GM12875 (cell line): ENCODE data around the gene TENM3.

ENCODE experiments used
- H3K4me3 ChIP-seq: one replicate; pipeline ENCODE4 v1.5.1; 2011; ENCODE audit warnings: low read depth, low read length, control low read depth
- TF ChIP-seq, protein P1 (sequence below): IDR thresholded peaks from 2 replicates; pipeline ENCODE4 v1.5.1; 2011; ENCODE audit warnings: low read depth, mild to moderate bottlenecking, control low read depth, inconsistent platforms, low read length, moderate library complexity, borderline replicate concordance; ENCODE audit not compliant: insufficient read depth

Gene TENM3

DNA sequence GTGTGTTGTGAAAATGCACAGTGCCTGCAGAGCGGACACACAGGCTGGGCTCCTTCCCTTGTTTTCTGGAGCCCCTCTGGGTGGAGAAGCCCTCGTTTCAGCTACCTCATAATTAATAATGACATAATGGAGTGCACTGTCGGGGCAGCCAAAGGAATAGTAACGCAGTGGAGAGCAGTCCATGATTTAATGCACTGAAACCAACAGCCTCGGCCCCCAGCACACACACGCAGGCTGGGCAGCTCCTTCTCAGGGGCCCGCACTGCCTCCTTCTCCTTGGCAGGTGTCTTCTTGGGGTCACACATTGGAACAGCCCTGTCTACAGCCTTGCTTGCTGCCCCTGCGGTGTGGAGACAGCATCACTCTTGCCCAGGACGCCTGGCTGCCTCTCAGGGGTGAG is 584.8 kb downstream of the TENM3 start:
- TF ChIP-seq, protein P1, sequence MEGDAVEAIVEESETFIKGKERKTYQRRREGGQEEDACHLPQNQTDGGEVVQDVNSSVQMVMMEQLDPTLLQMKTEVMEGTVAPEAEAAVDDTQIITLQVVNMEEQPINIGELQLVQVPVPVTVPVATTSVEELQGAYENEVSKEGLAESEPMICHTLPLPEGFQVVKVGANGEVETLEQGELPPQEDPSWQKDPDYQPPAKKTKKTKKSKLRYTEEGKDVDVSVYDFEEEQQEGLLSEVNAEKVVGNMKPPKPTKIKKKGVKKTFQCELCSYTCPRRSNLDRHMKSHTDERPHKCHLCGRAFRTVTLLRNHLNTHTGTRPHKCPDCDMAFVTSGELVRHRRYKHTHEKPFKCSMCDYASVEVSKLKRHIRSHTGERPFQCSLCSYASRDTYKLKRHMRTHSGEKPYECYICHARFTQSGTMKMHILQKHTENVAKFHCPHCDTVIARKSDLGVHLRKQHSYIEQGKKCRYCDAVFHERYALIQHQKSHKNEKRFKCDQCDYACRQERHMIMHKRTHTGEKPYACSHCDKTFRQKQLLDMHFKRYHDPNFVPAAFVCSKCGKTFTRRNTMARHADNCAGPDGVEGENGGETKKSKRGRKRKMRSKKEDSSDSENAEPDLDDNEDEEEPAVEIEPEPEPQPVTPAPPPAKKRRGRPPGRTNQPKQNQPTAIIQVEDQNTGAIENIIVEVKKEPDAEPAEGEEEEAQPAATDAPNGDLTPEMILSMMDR: no peak
- H3K4me3 ChIP-seq: no peak overlapping the region

DNA sequence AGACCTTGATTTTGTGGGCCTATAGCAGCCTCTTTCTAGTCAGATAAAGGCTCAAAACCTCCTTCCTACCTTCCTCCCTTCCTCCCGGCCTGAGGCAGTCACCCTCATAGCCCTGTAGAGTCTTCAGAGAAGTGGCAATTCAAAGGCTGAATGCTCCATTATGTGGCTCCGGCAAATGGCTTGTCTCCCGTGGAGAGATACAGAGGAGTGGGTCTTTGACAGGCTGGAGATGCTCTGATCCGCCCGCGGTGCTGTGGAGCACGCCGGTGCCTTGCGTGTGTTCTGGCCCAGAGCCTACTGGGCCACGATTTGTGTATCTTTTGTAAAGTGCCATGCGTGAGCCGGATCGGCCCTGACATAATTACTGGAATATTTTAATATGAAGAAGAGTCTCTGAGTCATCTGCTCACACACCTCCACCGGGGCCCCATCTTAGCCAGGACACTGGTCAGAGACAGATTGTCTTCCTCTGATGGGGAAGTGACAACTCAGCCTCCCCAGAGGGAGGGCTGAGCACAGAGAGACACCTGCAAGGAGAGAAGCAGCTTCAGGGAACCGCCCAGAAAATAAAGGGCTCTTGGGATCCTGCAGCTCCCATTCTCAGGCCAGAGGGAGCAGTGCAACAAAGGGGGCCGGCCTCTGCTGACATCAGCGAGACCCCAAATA is 585.3 kb downstream of the TENM3 start:
- H3K4me3 ChIP-seq: no peak overlapping the region
- TF ChIP-seq, protein P1: no peak

DNA sequence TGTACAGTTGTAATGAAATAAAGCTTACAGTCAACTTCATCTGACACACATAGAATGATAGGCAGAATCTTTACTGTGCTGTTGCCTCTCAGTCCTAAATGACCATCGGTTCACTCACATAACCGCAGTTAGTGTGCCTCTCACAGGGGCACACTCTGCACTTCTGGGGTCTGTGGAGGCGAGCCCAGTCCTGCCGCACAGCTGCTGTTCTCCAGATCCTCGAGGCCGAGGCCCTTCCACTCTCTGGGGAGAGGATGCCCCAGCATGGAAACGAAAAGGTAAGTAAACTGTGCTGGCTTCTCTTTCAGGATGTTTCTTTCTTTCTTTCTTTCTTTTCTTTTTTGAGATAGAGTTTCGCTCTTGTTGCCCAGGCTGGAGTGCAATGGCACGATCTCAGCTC is 586.0 kb downstream of the TENM3 start:
- TF ChIP-seq, protein P1: no peak
- H3K4me3 ChIP-seq: no peak overlapping the region

DNA sequence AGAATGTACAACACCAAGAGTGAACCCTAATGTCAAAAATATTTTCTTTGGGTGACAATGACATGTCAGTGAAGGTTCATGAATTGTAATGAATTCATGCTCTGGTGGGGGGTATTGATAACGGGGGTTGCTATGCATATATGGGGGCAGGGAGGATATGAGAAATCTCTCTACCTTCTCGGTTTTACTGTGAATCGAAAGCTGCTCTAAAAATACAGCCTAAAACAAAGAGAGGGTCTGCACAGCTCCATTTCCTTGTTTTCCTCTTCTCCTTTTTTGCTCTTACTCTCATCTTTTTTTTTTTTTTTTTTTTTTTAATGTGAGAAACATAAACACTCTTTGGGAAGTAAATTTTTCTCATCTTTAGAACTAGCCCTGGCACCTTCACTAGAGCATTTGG is 588.2 kb downstream of the TENM3 start:
- H3K4me3 ChIP-seq: no peak overlapping the region
- TF ChIP-seq, protein P1: no peak

DNA sequence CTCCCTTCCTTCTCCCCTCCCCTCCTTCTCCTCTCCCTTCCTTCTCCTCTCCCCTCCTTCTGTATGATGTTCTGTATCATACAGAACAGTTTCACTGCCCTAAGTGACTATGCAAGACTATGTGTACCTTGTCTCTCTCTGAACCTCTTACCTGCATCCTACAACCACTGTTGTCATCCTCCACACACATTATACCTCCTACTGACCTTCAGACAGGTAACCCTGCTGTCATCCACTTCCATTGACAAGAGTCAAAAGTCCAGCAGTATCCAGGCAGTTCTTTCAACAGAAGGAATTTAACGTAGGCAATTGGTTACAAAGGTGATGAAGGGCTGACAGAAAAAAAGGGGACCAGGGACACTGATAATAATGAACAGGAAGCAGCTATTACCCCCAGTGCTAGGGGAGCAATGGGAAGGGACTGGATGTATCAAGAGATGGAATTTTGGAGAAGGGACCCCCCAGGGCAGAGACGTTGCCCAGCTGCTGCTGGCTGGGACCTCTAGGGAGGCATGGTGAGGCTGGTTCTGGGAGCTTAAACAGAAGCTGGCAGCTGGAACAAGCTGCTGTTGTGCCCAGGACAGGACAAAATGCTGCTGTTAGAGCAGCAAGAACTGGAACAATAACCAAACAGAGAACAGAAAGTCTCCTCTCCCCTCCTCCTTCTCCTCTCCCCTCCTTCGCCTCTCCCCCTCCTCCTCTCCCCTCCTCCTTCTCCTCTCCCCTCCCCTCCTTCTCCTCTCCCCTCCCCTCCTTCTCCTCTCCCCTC is 589.3 kb downstream of the TENM3 start:
- TF ChIP-seq, protein P1: no peak
- H3K4me3 ChIP-seq: no peak overlapping the region

DNA sequence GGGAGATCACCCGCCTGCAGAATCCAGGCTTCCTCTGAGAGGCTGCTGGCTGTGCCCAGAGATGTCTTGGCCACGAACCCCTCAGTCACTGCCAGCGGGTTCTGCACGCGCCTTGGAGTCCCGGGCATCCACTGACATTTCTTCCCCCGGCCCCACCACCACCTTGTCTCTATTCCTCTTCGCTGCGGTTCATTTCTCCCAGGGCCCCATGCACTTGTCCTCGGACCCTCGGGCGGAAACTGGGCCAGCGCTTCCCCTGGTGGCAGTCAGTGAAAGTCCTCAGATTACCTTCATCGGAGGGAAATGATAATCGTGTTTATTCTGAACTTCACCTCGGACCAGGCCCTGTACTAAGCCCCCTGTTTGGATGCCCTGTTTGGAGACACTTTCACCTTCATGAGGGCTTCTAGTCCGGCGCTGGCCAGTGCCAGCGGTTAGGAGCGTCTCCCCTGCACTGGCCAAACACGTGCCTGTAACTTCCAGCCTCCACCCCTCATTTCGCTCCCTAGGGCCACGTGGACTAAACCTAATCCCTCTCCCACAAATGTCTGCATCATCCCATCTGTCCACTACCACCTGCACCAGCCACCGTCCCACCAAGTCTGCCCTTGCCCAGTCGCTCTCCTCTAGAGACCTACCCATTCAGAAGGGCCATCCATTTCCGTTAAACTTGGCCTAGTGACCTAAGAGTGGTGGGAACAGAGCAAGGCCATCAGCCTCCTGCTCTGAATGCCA is 592.0 kb downstream of the TENM3 start:
- TF ChIP-seq, protein P1: no peak
- no peak overlapping the region for H3K4me3 ChIP-seq
